Brain microvascular endothelial cell (primary cell): Measurements from ENCODE around the gene CCDC141.

Source experiments
- DNase-seq: peaks from one replicate; pipeline ENCODE4 v3.0.0-alpha.2; 2020
- H3K27ac ChIP-seq: fragments of 250-450 bp; sonication (Bioruptor Pico); 2 replicates; pipeline ENCODE4 v1.5.1; 2020; ENCODE audit warnings: mild to moderate bottlenecking, moderate library complexity
- H3K27me3 ChIP-seq: fragments of 250-450 bp; sonication (Bioruptor Pico); replicated peaks from 2 replicates; pipeline ENCODE4 v1.5.1; 2020; ENCODE audit warnings: mild to moderate bottlenecking
- H3K36me3 ChIP-seq: fragments of 250-450 bp; sonication (Bioruptor Pico); replicated peaks from 2 replicates; pipeline ENCODE4 v1.5.1; 2020; ENCODE audit warnings: mild to moderate bottlenecking
- H3K4me3 ChIP-seq: 2 replicates; pipeline ENCODE4 v1.5.1; 2011; ENCODE audit warnings: low read depth, mild to moderate bottlenecking, control low read depth, low read length, moderate library complexity
- CTCF ChIP-seq: IDR thresholded peaks from 2 replicates; pipeline ENCODE4 v1.5.1; 2011; ENCODE audit warnings: low read depth, mild to moderate bottlenecking, moderate library complexity, low read length, control low read depth, inconsistent platforms; ENCODE audit errors: missing control alignments
- in situ Hi-C: cut with HindIII; loops from 2 replicates; pipeline ENCODE4 v1.10.0; 2017; ENCODE audit warnings: low sequenced_read_pairs, low pct_ligation_motif_present

Gene CCDC141

GRCh38 chr2:178874529-178875240, 175.3 kb downstream of the CCDC141 start:
- Histone ChIP-seq H3K27me3 (no peaks in the 10 kb centered on the region), H3K4me3 (no peak overlapping the region), H3K27ac (no peak overlapping the region), H3K36me3 (no peaks in the 10 kb centered on the region)
- in situ Hi-C loops: no loop called here
- no peak for DNase-seq
- no peak for TF ChIP-seq CTCF

- H3K27ac ChIP-seq: no peak overlapping the region
- no peaks in the 10 kb centered on the region for H3K36me3 ChIP-seq
- in situ Hi-C loops: no loop called here
- DNase-seq: no peak
- H3K27me3 ChIP-seq: no peaks in the 10 kb centered on the region
- H3K4me3 ChIP-seq: no peak overlapping the region
- no peak for TF ChIP-seq CTCF
Observed at GRCh38 chr2:178873912-178874311, 176.0 kb downstream of the CCDC141 start.

GRCh38 chr2:178871536-178871935, 178.4 kb downstream of the CCDC141 start:
- in situ Hi-C loops: no loop called here
- no peak for DNase-seq
- no peak overlapping the region for H3K27ac ChIP-seq

GRCh38 chr2:178870703-178871102, 179.2 kb downstream of the CCDC141 start:
- Histone ChIP-seq H3K4me3 (no peak overlapping the region), H3K27ac (no peak overlapping the region), H3K36me3 (no peaks in the 10 kb centered on the region), H3K27me3 (no peaks in the 10 kb centered on the region)
- peak; percentile 53 for DNase-seq
- no peak for TF ChIP-seq CTCF
- in situ Hi-C loops: no loop called here

More at GRCh38 chr2:178871536-178871935, 178.4 kb downstream of the CCDC141 start:
- Histone ChIP-seq H3K36me3 (no peaks in the 10 kb centered on the region), H3K4me3 (no peak overlapping the region), H3K27me3 (no peaks in the 10 kb centered on the region)
- TF ChIP-seq CTCF: no peak

- H3K4me3 ChIP-seq: no peak overlapping the region
- no peak overlapping the region for H3K27ac ChIP-seq
- in situ Hi-C loops: no loop called here
- H3K36me3 ChIP-seq: no peaks in the 10 kb centered on the region
- no peaks in the 10 kb centered on the region for H3K27me3 ChIP-seq
- no peak for TF ChIP-seq CTCF
- no peak for DNase-seq
Observed at GRCh38 chr2:178865999-178866398, 183.9 kb downstream of the CCDC141 start.
